AG04450 (cell line): ENCODE measurements around the gene BOD1. TPM values are rescaled to one million over a fixed set of nuclear protein-coding genes. Genes with fewer than 3 reads are reported as not detected.

ENCODE experiments used
- CTCF ChIA-PET: fragments of 300-600, 350-600 bp; formaldehyde crosslinking; extraction: SDS; loops from one replicate; lab custom pipeline; 2022; ENCODE audit warnings: antibody characterized with exemption, inconsistent platforms; lab: Charles Lee
- POLR2A ChIA-PET: fragments of 350-600 bp; formaldehyde crosslinking; extraction: SDS; loops from one replicate; lab custom pipeline; 2021; ENCODE audit warnings: antibody characterized with exemption, inconsistent platforms; lab: Yijun Ruan, JAX
- DNase-seq: peaks from one replicate; pipeline ENCODE4 v3.0.0-alpha.2; 2011; ENCODE audit warnings: low read depth, low spot score
- H3K27ac ChIP-seq: one replicate; pipeline ENCODE4 v1.5.1; 2012; ENCODE audit warnings: low read depth, low read length, control low read depth
- H3K27me3 ChIP-seq: one replicate; pipeline ENCODE4 v1.6.0; 2012; ENCODE audit warnings: low read length; ENCODE audit not compliant: control insufficient read depth, insufficient read depth
- H3K4me3 ChIP-seq: 2 replicates; pipeline ENCODE4 v1.5.1; 2011; ENCODE audit warnings: mild to moderate bottlenecking, low read depth, low read length, control low read depth
- H3K9me3 ChIP-seq: 2 replicates; pipeline ENCODE4 v1.5.1; 2012; ENCODE audit warnings: low read length; ENCODE audit not compliant: control insufficient read depth, insufficient read depth
- CTCF ChIP-seq: IDR thresholded peaks from 2 replicates; pipeline ENCODE4 v1.5.1; 2011; ENCODE audit warnings: low read depth, low read length, control low read depth, inconsistent platforms
- polyA plus RNA-seq: library from polyadenylated mRNA; depleted of rRNA; stranded (reverse); fragments of >200 nt; gene quantifications from 2 replicates; pipeline ENCODE4 v1.2.3, GENCODE V29; 2011

BOD1 gene
- polyA plus RNA-seq, 1 experiment: 96.7 TPM

GRCh38 chr5:173625673-173626504 lies 9.4 kb upstream of the BOD1 start:
- no peak overlapping the region for H3K27ac ChIP-seq
- H3K9me3 ChIP-seq: no peaks in the 10 kb centered on the region
- TF ChIP-seq CTCF: no peak
- CTCF ChIA-PET: interaction anchor here (1.0 to 1.9 kb wide), 3 partner anchors 10 to 691 kb away, joined by 3 to 4 read pairs (median 3); no protein-coding TSS in a partner anchor
- H3K4me3 ChIP-seq: no peak overlapping the region
- H3K27me3 ChIP-seq: peaks cover 23% of the 10 kb centered on the region
- POLR2A ChIA-PET: no interaction called here
- no peak for DNase-seq

DNA sequence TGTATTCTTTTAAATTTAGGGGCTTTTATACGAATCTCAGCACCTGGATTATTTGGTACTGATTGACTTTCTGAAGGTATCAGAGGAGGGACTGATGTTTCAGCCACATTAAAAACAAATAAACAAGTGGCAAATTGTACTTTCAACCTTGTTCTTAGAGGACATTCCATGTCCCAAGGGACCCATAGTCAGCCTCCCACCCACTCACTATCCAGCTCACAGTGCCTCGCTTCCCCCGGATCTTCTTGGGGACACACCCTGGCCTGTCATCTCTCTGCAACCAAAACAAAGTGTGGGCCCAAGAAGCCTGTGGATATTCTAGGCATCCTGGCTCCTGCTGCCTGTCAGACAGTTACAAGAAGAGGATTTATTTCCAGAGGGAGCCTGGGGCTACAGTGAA lies 8.8 kb upstream of the BOD1 start:
- CTCF ChIA-PET: interaction anchor here (1.0 to 11.6 kb wide), 3 partner anchors 10 to 692 kb away, joined by 3 to 222 read pairs (median 4); no protein-coding TSS in a partner anchor
- Histone ChIP-seq H3K9me3 (no peaks in the 10 kb centered on the region), H3K27me3 (peaks cover 23% of the 10 kb centered on the region), H3K4me3 (no peak overlapping the region), H3K27ac (no peak overlapping the region)
- POLR2A ChIA-PET: no interaction called here
- DNase-seq: no peak
- no peak for TF ChIP-seq CTCF

GRCh38 chr5:173624282-173624681 lies 7.8 kb upstream of the BOD1 start:
- peaks cover 19% of the 10 kb centered on the region for H3K27me3 ChIP-seq
- POLR2A ChIA-PET: no interaction called here
- H3K4me3 ChIP-seq: no peak overlapping the region
- CTCF ChIA-PET: interaction anchor here (1.5 to 11.6 kb wide), 3 partner anchors 9 to 693 kb away, joined by 3 to 222 read pairs (median 4); no protein-coding TSS in a partner anchor
- TF ChIP-seq CTCF: no peak
- H3K27ac ChIP-seq: no peak overlapping the region
- H3K9me3 ChIP-seq: no peaks in the 10 kb centered on the region
- no peak for DNase-seq

DNA sequence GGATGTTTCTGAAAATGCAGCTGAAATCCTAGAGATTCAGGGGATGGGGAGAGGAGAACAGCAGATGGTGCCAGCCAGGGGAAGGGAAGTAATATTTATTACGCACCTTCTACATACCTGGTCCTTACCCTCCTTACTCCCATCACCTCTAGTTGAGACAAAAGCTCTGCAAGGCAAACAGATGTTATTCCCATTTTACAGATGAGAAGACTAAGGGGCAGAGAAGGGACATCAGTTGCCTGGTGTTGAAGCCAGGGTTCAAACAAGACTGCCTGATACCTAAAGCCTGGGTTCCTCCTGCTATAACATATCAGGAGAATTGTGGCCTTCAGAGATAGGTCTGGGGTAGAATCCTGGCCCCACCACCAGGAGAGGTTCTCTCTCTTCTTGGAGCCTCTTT lies 7.3 kb upstream of the BOD1 start:
- no peak overlapping the region for H3K4me3 ChIP-seq
- peaks cover 17% of the 10 kb centered on the region for H3K27me3 ChIP-seq
- ChIA-PET POLR2A (no interaction called here), CTCF (interaction anchor here (0.8 to 11.6 kb wide), 3 partner anchors 9 to 688 kb away, joined by 3 to 222 read pairs (median 3); no protein-coding TSS in a partner anchor)
- no peak overlapping the region for H3K27ac ChIP-seq
- DNase-seq: no peak
- TF ChIP-seq CTCF: no peak
- H3K9me3 ChIP-seq: no peaks in the 10 kb centered on the region

DNA sequence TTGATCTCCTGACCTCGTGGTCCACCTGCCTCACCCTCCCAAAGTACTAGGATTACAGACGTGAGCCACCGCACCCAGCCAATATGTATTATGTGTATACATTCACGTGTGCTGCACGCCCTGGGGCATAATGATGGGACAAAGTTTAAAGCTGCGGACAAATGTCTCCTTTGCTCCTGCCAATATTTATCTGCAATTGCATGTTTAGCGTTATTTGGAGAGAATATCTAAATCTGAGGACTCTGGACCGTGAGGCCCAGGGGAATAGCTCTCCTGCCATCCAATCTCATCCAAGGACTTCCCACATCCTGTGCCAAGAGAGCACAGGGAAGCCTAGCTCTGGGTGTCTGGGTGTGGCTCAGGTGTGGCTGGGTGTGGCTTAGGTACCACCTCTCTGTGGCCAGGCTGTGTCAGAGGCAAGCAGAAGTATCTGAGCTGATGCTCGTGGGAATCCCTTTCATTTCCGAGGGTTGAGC lies 6.9 kb upstream of the BOD1 start:
- H3K27me3 ChIP-seq: peaks cover 15% of the 10 kb centered on the region
- no peak for TF ChIP-seq CTCF
- no peaks in the 10 kb centered on the region for H3K9me3 ChIP-seq
- no peak overlapping the region for H3K4me3 ChIP-seq
- ChIA-PET CTCF (interaction anchor here (0.8 to 11.6 kb wide), 3 partner anchors 8 to 689 kb away, joined by 3 to 222 read pairs (median 3); no protein-coding TSS in a partner anchor), POLR2A (no interaction called here)
- H3K27ac ChIP-seq: no peak overlapping the region
- DNase-seq: no peak
